RWPE2 (cell line): ENCODE results near the gene FBXW12.

Experiments used
- ATAC-seq: fragments of 200-7000 bp; cut with Tn5 transposase; 3 replicates; pipeline ENCODE4 v1.9.1; 2021; ENCODE audit warnings: low read depth
- DNase-seq: peaks from one replicate; pipeline ENCODE4 v3.0.0-alpha.2; 2020; ENCODE audit warnings: low spot score
- H3K27ac ChIP-seq: fragments of 450-650 bp; 2 replicates; pipeline ENCODE4 v1.5.1; 2017; ENCODE audit warnings: mild to moderate bottlenecking; ENCODE audit not compliant: poor library complexity, severe bottlenecking
- H3K27me3 ChIP-seq: fragments of 250-450 bp; sonication (Bioruptor Pico); 2 replicates; pipeline ENCODE4 v1.5.1; 2021; ENCODE audit warnings: mild to moderate bottlenecking, moderate library complexity; ENCODE audit not compliant: insufficient read depth, poor library complexity, severe bottlenecking
- H3K36me3 ChIP-seq: fragments of 250-450 bp; sonication (Bioruptor Pico); 2 replicates; pipeline ENCODE4 v1.5.1; 2020; ENCODE audit warnings: low read depth, mild to moderate bottlenecking, moderate library complexity
- H3K4me1 ChIP-seq: fragments of 250-450 bp; sonication (Bioruptor Pico); 2 replicates; pipeline ENCODE4 v1.5.1; 2021; ENCODE audit warnings: mild to moderate bottlenecking, moderate library complexity; ENCODE audit not compliant: insufficient read depth, poor library complexity, severe bottlenecking
- H3K4me3 ChIP-seq: fragments of 250-450 bp; sonication (Bioruptor Pico); 2 replicates; pipeline ENCODE4 v1.5.1; 2021; ENCODE audit warnings: mild to moderate bottlenecking, moderate library complexity; ENCODE audit not compliant: severe bottlenecking
- H3K9me3 ChIP-seq: fragments of 250-450 bp; sonication (Bioruptor Pico); 2 replicates; pipeline ENCODE4 v1.5.1; 2021; ENCODE audit warnings: mild to moderate bottlenecking, moderate library complexity; ENCODE audit not compliant: severe bottlenecking
- CTCF ChIP-seq: fragments of 450-650 bp; IDR thresholded peaks from one replicate; pipeline ENCODE4 v1.5.1; 2017; ENCODE audit warnings: mild to moderate bottlenecking, moderate library complexity; ENCODE audit not compliant: poor library complexity, severe bottlenecking

Gene FBXW12

DNA sequence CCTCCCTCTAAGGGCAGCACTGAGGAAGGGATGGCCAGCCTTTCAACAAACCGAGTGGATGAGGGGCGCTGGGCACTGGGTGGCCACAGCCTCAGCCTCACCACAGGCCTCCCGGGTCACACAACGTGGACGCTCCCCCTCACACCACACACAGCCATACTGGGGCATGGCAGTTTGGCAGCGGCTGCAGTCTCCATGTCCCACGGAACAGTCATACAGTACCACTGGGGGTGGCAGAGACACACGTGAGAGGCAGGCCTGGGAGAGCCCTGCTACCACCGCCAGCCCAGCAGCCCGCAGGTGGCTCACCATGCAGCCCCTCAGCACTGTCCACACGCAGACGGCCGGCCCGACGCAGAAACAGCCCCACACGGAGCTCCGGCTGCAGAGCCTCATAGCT is 46.1 kb downstream of the FBXW12 start:
- Histone ChIP-seq H3K27ac (no peak overlapping the region), H3K4me3 (no peak overlapping the region), H3K27me3 (no peaks in the 10 kb centered on the region), H3K36me3 (peaks cover 93% of the 10 kb centered on the region), H3K9me3 (no peaks in the 10 kb centered on the region), H3K4me1 (no peaks in the 10 kb centered on the region)
- TF ChIP-seq CTCF = no peak
- DNase-seq = no peak
- ATAC-seq = no peak

GRCh38 chr3:48418651-48419050 is 46.6 kb downstream of the FBXW12 start:
- no peaks in the 10 kb centered on the region for H3K4me1 ChIP-seq
- ATAC-seq (no peak), DNase-seq (no peak)
- no peak overlapping the region for H3K27ac ChIP-seq
- no peaks in the 10 kb centered on the region for H3K27me3 ChIP-seq
- peaks cover 93% of the 10 kb centered on the region for H3K36me3 ChIP-seq
- no peaks in the 10 kb centered on the region for H3K9me3 ChIP-seq
- no peak for TF ChIP-seq CTCF
- no peak overlapping the region for H3K4me3 ChIP-seq

- no peaks in the 10 kb centered on the region for H3K4me1 ChIP-seq
- no peak for DNase-seq
- no peak for ATAC-seq
- no peak overlapping the region for H3K27ac ChIP-seq
- H3K9me3 ChIP-seq = no peaks in the 10 kb centered on the region
- no peak overlapping the region for H3K4me3 ChIP-seq
- H3K36me3 ChIP-seq = peaks cover 93% of the 10 kb centered on the region
- TF ChIP-seq CTCF = no peak
- no peaks in the 10 kb centered on the region for H3K27me3 ChIP-seq
These were observed 47.1 kb downstream of the FBXW12 start for GRCh38 chr3:48419149-48419548.

DNA sequence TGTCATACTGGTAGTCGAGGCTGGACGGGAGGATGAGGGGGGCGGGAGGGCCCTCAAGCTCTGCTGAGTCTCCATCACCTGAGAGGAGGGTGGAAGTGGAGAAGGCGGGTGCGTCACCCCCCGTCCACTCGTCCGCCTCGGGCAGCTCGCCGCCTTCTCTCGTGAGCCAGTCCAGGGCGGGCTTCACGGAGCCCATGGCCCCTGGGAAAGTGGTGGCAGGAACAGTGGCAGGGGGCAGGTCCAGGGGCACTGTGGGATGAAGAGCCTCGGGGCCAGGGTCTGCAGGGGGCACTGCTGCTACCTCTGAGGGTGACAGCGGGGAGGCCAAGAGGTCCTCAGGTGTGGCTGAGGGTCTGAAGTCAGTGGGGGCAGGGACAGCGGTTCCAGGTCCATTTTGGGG is 47.6 kb downstream of the FBXW12 start:
- Histone ChIP-seq H3K9me3 (no peaks in the 10 kb centered on the region), H3K4me1 (no peaks in the 10 kb centered on the region), H3K4me3 (no peak overlapping the region), H3K27me3 (no peaks in the 10 kb centered on the region), H3K36me3 (peaks cover 93% of the 10 kb centered on the region), H3K27ac (no peak overlapping the region)
- DNase-seq (no peak), ATAC-seq (no peak)
- TF ChIP-seq CTCF = no peak

DNA sequence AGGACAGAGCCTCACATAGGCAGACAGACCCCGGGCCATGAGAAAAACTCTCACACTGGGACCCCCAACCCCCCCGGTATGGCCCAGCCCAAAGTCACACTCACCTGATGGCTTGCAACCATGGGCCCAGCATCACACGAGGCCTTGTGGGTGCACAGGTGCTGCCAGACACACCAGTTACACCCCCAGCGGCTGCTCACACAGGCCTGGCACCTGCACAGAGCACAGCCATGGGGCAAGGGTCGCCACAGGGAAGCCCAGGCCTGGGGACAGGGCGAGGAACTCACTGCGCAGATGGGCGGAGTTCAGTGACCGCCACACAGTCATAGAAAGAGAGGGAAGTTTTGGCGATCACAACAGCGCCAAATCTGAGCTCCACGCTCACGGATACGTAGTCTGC is 48.5 kb downstream of the FBXW12 start:
- peaks cover 93% of the 10 kb centered on the region for H3K36me3 ChIP-seq
- no peaks in the 10 kb centered on the region for H3K9me3 ChIP-seq
- H3K4me1 ChIP-seq = peaks cover under 1% of the 10 kb centered on the region
- H3K4me3 ChIP-seq = no peak overlapping the region
- no peak overlapping the region for H3K27ac ChIP-seq
- H3K27me3 ChIP-seq = no peaks in the 10 kb centered on the region
- no peak for DNase-seq
- no peak for ATAC-seq
- TF ChIP-seq CTCF = no peak
